ENCODE measurements around the gene HMBS.
"Not testable (repeated sequence)": the region's sequence is repeated elsewhere in the genome, so short reads cannot be mapped to it uniquely, and the experiment has no call there.

Gene HMBS

GRCh38 chr11:119100994-119101758 lies 16.5 kb downstream of the HMBS start:
- no peak for FAIRE-seq

GRCh38 chr11:119101759-119102423 lies 17.2 kb downstream of the HMBS start, which contains the start of gene DPAGT1:
Gene DPAGT1 (minus strand): TSS chr11:119101853. CDS start chr11:119101655, 198 bp downstream.
- peak; percentile 80 for DNase-seq (ENCODE audit: insufficient read length, low spot score)
- FAIRE-seq: peak; percentile 73

More at GRCh38 chr11:119100994-119101758, 16.5 kb downstream of the HMBS start:
- DNase-seq (ENCODE audit: insufficient read length, low spot score): no peak

DNA sequence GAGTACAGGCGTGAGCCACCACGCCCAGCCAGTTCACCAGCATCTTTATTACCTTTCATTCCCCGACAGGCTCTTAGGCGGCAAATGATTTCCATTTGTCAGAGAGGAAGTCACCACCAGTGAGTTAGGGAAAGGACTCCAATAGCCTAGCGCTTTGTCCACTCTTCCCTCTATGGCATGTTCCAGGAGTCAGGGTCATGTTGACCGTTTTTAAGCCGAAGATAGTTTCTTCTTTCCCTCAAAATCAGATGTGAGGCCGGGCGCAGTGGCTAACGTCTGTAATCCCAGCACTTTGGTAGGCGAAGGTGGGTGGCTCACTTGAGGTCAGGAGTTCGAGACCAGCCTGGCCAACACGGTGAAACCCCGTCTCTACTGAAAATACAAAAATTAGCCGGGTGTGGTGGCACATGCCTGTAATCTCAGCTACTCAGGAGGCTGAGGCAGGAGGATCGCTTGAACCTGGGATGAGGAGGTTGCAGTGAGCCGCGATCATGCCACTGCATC lies 18.5 kb downstream of the HMBS start:
- FAIRE-seq; DNase-seq (ENCODE audit: insufficient read length, low spot score): not testable (repeated sequence)

- DNase-seq (ENCODE audit: insufficient read length, low spot score): no peak
- FAIRE-seq: no peak
Observed at GRCh38 chr11:119103793-119104192, 19.1 kb downstream of the HMBS start.

- DNase-seq (ENCODE audit: insufficient read length, low spot score): peak; percentile 89
- FAIRE-seq: peak; percentile 93
Observed at GRCh38 chr11:119106564-119107537, 22.2 kb downstream of the HMBS start, which contains the start of gene C2CD2L. Gene C2CD2L (plus strand): TSS chr11:119107344. CDS start chr11:119107742, 398 bp downstream.

GRCh38 chr11:119107538-119108145 lies 23.0 kb downstream of the HMBS start:
- DNase-seq (ENCODE audit: insufficient read length, low spot score) (no peak), FAIRE-seq (no peak)

GRCh38 chr11:119108146-119108856 lies 23.6 kb downstream of the HMBS start:
- FAIRE-seq (peak; percentile 79), DNase-seq (ENCODE audit: insufficient read length, low spot score) (peak; percentile 45)

- DNase-seq (ENCODE audit: insufficient read length, low spot score): no peak
- no peak for FAIRE-seq
Observed at GRCh38 chr11:119108857-119109221, 24.2 kb downstream of the HMBS start.

GRCh38 chr11:119109843-119110242 lies 25.2 kb downstream of the HMBS start:
- FAIRE-seq (no peak), DNase-seq (ENCODE audit: insufficient read length, low spot score) (no peak)

DNA sequence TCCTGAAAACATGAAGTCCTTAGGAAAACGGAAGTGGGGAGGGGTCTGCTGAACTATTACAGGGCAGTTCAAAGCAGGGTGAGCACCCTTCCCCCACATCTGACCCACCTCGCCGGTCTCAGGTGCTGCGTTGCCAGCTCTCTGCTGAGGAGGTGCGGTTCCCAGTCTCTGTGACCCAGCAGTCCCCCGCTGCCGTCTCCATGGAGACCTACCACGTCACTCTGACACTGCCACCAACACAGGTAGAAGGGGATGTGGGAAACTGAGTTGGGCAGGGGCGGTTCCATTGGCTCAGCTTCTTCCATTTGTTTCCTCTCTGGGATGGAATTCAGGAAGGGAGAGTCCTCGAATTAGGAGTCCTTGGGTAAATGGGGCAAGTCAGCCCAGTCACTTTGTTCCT lies 25.8 kb downstream of the HMBS start:
- no peak for FAIRE-seq
- no peak for DNase-seq (ENCODE audit: insufficient read length, low spot score)

GRCh38 chr11:119111361-119111925 lies 26.8 kb downstream of the HMBS start:
- no peak for FAIRE-seq

GRCh38 chr11:119112314-119113020 lies 27.8 kb downstream of the HMBS start:
- DNase-seq (ENCODE audit: insufficient read length, low spot score): no peak
- no peak for FAIRE-seq

More at GRCh38 chr11:119111361-119111925, 26.8 kb downstream of the HMBS start:
- DNase-seq (ENCODE audit: insufficient read length, low spot score): no peak

- no peak for DNase-seq (ENCODE audit: insufficient read length, low spot score)
- FAIRE-seq: no peak
Observed at GRCh38 chr11:119113716-119114115, 29.0 kb downstream of the HMBS start.

- DNase-seq (ENCODE audit: insufficient read length, low spot score) (no peak), FAIRE-seq (no peak)
Observed at GRCh38 chr11:119114351-119114750, 29.7 kb downstream of the HMBS start.

- FAIRE-seq: no peak
Observed at GRCh38 chr11:119115484-119116234, 31.0 kb downstream of the HMBS start.

GRCh38 chr11:119116235-119116594 lies 31.5 kb downstream of the HMBS start:
- DNase-seq (ENCODE audit: insufficient read length, low spot score) (no peak), FAIRE-seq (no peak)

More at GRCh38 chr11:119115484-119116234, 31.0 kb downstream of the HMBS start:
- no peak for DNase-seq (ENCODE audit: insufficient read length, low spot score)

DNA sequence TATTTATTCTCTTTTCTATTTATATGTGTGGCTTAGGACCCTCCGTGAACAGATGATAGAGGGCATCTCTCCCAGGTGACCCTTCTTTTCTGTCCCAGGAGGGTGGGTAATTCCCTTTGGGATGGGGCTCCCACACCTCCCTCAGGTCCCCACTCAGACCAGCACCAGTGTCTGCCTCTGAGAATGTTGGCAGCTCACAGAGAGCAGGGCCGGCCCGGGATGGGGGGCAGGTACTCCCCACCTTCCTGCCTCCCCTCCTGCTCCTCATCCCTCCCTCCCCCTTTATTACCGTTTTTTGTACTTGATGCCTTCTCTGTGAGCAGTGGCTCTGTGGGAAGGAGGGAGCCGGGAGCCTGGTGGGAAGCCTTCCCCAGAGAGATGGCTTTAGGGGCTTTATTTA lies 31.9 kb downstream of the HMBS start:
- no peak for FAIRE-seq
- DNase-seq (ENCODE audit: insufficient read length, low spot score): no peak
